Right lobe of liver (tissue), 4 donors: ENCODE results near the gene ZNF473.

ENCODE experiments used
- CTCF ChIP-seq, 4 donors: fragments of 200-600 bp in 3 of 4; fragments of 450-650 bp in 1 of 4; IDR thresholded peaks; one replicate each; pipeline versions ENCODE4 v1.5.1 to v1.8.0; 2016 to 2022; ENCODE audit warnings: antibody characterized with exemption in 4 of 4, mild to moderate bottlenecking in 2 of 4
- POLR2A ChIP-seq: fragments of 450-650 bp; IDR thresholded peaks from one replicate; pipeline ENCODE4 v1.6.1; 2017; ENCODE audit warnings: antibody characterized with exemption, mild to moderate bottlenecking
- donor health status: DM: no; HTN: no; CAD: no.
- donor health status: DM: no; HTN: no; CAD: no.
- donor health status: DM: no; HTN: yes; CAD: no.

- TF ChIP-seq CTCF (IDR thresholded peaks at IDR 0.05), result no peak
- no peak for TF ChIP-seq POLR2A
Measured at GRCh38 chr19:50030937-50031336, 5.1 kb downstream of the ZNF473 start.
